ENCODE data around the gene VPS52.
A peak's percentile ranks its signal among the peaks of the same experiment; 100 is the strongest.
"Not testable (repeated sequence)": the region's sequence is repeated elsewhere in the genome, so short reads cannot be mapped to it uniquely, and the experiment has no call there.

Gene VPS52

GRCh38 chr6:33285214-33285613 lies 13.5 kb upstream of the VPS52 start:
- not testable (repeated sequence) for H3K4me3 ChIP-seq (ENCODE audit: low read length); H2AFZ ChIP-seq (ENCODE audit: low read depth, low read length); H3K27me3 ChIP-seq (ENCODE audit: insufficient read depth, low read length); H3K9me3 ChIP-seq (ENCODE audit: low read length)
- peaks cover 14% of the 10 kb centered on the region for H3K4me1 ChIP-seq (ENCODE audit: insufficient read depth, low read length)
- peaks cover 24% of the 10 kb centered on the region for H3K36me3 ChIP-seq (ENCODE audit: insufficient read depth, low read length)

- Histone ChIP-seq H3K27me3 (ENCODE audit: insufficient read depth, low read length) (no peaks in the 10 kb centered on the region), H3K9me3 (ENCODE audit: low read length) (no peaks in the 10 kb centered on the region), H3K4me3 (ENCODE audit: low read length) (no peak overlapping the region), H2AFZ (ENCODE audit: low read depth, low read length) (no peak overlapping the region), H3K36me3 (ENCODE audit: insufficient read depth, low read length) (peaks cover 20% of the 10 kb centered on the region), H3K4me1 (ENCODE audit: insufficient read depth, low read length) (peaks cover 14% of the 10 kb centered on the region)
Measured at GRCh38 chr6:33280539-33280938, 8.9 kb upstream of the VPS52 start.

GRCh38 chr6:33279971-33280511 lies 8.4 kb upstream of the VPS52 start:
- peaks cover 25% of the 10 kb centered on the region for H3K36me3 ChIP-seq (ENCODE audit: insufficient read depth, low read length)

GRCh38 chr6:33279257-33279695 lies 7.6 kb upstream of the VPS52 start:
- Histone ChIP-seq H3K4me3 (ENCODE audit: low read length) (no peak overlapping the region), H3K27me3 (ENCODE audit: insufficient read depth, low read length) (no peaks in the 10 kb centered on the region), H3K9me3 (ENCODE audit: low read length) (no peaks in the 10 kb centered on the region), H3K36me3 (ENCODE audit: insufficient read depth, low read length) (peaks cover 32% of the 10 kb centered on the region), H3K4me1 (ENCODE audit: insufficient read depth, low read length) (peaks cover 26% of the 10 kb centered on the region), H2AFZ (ENCODE audit: low read depth, low read length) (no peak overlapping the region)

More at GRCh38 chr6:33279971-33280511, 8.4 kb upstream of the VPS52 start:
- H3K4me1 ChIP-seq (ENCODE audit: insufficient read depth, low read length), result peaks cover 19% of the 10 kb centered on the region
- H2AFZ ChIP-seq (ENCODE audit: low read depth, low read length), result no peak overlapping the region
- no peaks in the 10 kb centered on the region for H3K9me3 ChIP-seq (ENCODE audit: low read length)
- no peaks in the 10 kb centered on the region for H3K27me3 ChIP-seq (ENCODE audit: insufficient read depth, low read length)
- no peak overlapping the region for H3K4me3 ChIP-seq (ENCODE audit: low read length)

GRCh38 chr6:33278810-33279209 lies 7.1 kb upstream of the VPS52 start:
- Histone ChIP-seq H3K27me3 (ENCODE audit: insufficient read depth, low read length) (no peaks in the 10 kb centered on the region), H3K4me3 (ENCODE audit: low read length) (no peak overlapping the region), H3K36me3 (ENCODE audit: insufficient read depth, low read length) (peaks cover 34% of the 10 kb centered on the region)

GRCh38 chr6:33278392-33278741 lies 6.7 kb upstream of the VPS52 start:
- no peak overlapping the region for H2AFZ ChIP-seq (ENCODE audit: low read depth, low read length)
- H3K27me3 ChIP-seq (ENCODE audit: insufficient read depth, low read length), result no peaks in the 10 kb centered on the region
- peaks cover 38% of the 10 kb centered on the region for H3K36me3 ChIP-seq (ENCODE audit: insufficient read depth, low read length)
- H3K4me3 ChIP-seq (ENCODE audit: low read length), result no peak overlapping the region
- no peaks in the 10 kb centered on the region for H3K9me3 ChIP-seq (ENCODE audit: low read length)
- H3K4me1 ChIP-seq (ENCODE audit: insufficient read depth, low read length), result peaks cover 34% of the 10 kb centered on the region

More at GRCh38 chr6:33278810-33279209, 7.1 kb upstream of the VPS52 start:
- Histone ChIP-seq H3K4me1 (ENCODE audit: insufficient read depth, low read length) (peaks cover 31% of the 10 kb centered on the region), H3K9me3 (ENCODE audit: low read length) (no peaks in the 10 kb centered on the region), H2AFZ (ENCODE audit: low read depth, low read length) (no peak overlapping the region)

GRCh38 chr6:33277663-33278391 lies 6.2 kb upstream of the VPS52 start:
- no peak overlapping the region for H2AFZ ChIP-seq (ENCODE audit: low read depth, low read length)
- H3K36me3 ChIP-seq (ENCODE audit: insufficient read depth, low read length), result peaks cover 43% of the 10 kb centered on the region
- no peak overlapping the region for H3K4me3 ChIP-seq (ENCODE audit: low read length)

GRCh38 chr6:33276864-33277662 lies 5.4 kb upstream of the VPS52 start, which contains the start of gene B3GALT4:
Gene B3GALT4, plus strand, starts transcription at chr6:33277123. Its CDS starts 297 bp downstream, at chr6:33277420.
- Histone ChIP-seq H3K36me3 (ENCODE audit: insufficient read depth, low read length) (peaks cover 46% of the 10 kb centered on the region), H3K4me1 (ENCODE audit: insufficient read depth, low read length) (peaks cover 44% of the 10 kb centered on the region), H2AFZ (ENCODE audit: low read depth, low read length) (no peak within 1 kb of the TSS), H3K4me3 (ENCODE audit: low read length) (peak within 1 kb of the TSS; percentile 40), H3K27me3 (ENCODE audit: insufficient read depth, low read length) (no peaks in the 10 kb centered on the region), H3K9me3 (ENCODE audit: low read length) (no peaks in the 10 kb centered on the region)

More at GRCh38 chr6:33277663-33278391, 6.2 kb upstream of the VPS52 start:
- no peaks in the 10 kb centered on the region for H3K9me3 ChIP-seq (ENCODE audit: low read length)
- H3K4me1 ChIP-seq (ENCODE audit: insufficient read depth, low read length), result peaks cover 40% of the 10 kb centered on the region
- H3K27me3 ChIP-seq (ENCODE audit: insufficient read depth, low read length), result no peaks in the 10 kb centered on the region

GRCh38 chr6:33276581-33276863 lies 4.8 kb upstream of the VPS52 start:
- no peak overlapping the region for H2AFZ ChIP-seq (ENCODE audit: low read depth, low read length)
- H3K27me3 ChIP-seq (ENCODE audit: insufficient read depth, low read length), result no peaks in the 10 kb centered on the region
- H3K36me3 ChIP-seq (ENCODE audit: insufficient read depth, low read length), result peaks cover 46% of the 10 kb centered on the region
- H3K9me3 ChIP-seq (ENCODE audit: low read length), result no peaks in the 10 kb centered on the region
- peak overlapping the region; percentile 40 for H3K4me3 ChIP-seq (ENCODE audit: low read length)
- peaks cover 44% of the 10 kb centered on the region for H3K4me1 ChIP-seq (ENCODE audit: insufficient read depth, low read length)

- peaks cover 44% of the 10 kb centered on the region for H3K4me1 ChIP-seq (ENCODE audit: insufficient read depth, low read length)
- not testable (repeated sequence) for H3K27me3 ChIP-seq (ENCODE audit: insufficient read depth, low read length); H2AFZ ChIP-seq (ENCODE audit: low read depth, low read length); H3K9me3 ChIP-seq (ENCODE audit: low read length)
- peak overlapping the region; percentile 40 for H3K4me3 ChIP-seq (ENCODE audit: low read length)
- H3K36me3 ChIP-seq (ENCODE audit: insufficient read depth, low read length), result peaks cover 46% of the 10 kb centered on the region
Measured at GRCh38 chr6:33275795-33276580, 4.3 kb upstream of the VPS52 start.

- no peaks in the 10 kb centered on the region for H3K9me3 ChIP-seq (ENCODE audit: low read length)
- H3K36me3 ChIP-seq (ENCODE audit: insufficient read depth, low read length), result peaks cover 41% of the 10 kb centered on the region
- no peaks in the 10 kb centered on the region for H3K27me3 ChIP-seq (ENCODE audit: insufficient read depth, low read length)
- no peak overlapping the region for H2AFZ ChIP-seq (ENCODE audit: low read depth, low read length)
- H3K4me1 ChIP-seq (ENCODE audit: insufficient read depth, low read length), result peaks cover 47% of the 10 kb centered on the region
- H3K4me3 ChIP-seq (ENCODE audit: low read length), result no peak overlapping the region
Measured at GRCh38 chr6:33273924-33274902, 2.5 kb upstream of the VPS52 start.

Measured in neuron (in vitro differentiated cells).